ENCODE results near the gene PATJ.
"Not testable (repeated sequence)": the region's sequence is repeated elsewhere in the genome, so short reads cannot be mapped to it uniquely, and the experiment has no call there.

The PATJ gene

DNA sequence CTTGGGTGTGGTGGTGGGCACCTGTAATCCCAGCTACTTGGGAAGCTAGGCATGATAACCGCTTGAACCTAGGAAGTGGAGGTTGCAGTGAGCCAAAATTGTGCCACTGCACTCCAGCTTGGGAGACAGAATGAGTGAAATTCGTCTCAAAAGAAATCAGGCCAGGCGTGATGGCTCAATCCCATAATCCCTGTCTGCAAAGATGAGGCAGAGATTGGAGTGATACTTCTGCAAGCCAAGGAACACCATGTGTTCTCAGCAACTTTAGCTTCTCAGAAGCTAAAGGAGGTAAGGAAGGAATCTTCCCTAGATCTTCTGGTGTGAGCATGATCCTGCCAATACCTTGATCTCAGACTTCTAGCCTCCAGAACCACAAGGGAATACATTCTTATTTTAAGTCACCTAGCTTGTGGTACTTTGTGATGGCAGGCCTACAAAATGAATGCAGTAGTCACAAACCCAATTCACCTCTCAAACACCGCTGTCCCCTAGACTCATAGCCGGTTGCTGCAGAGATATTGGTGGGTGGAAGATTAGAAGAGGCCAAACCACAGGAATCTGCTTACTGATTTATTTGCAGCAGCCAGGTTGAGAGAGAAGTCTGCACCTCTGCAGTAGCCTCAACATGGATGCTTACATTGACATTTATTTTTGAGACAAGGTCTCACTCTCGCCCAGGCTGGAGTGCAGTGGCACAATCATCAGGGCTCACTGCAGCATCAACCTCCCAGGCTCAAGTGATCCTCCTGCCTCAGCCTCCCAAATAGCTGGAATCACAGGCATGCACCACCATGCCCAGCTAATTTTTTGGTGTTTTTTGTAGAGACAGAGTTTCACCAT, 471.0 kb downstream of the PATJ start:
- DNase-seq (ENCODE audit: low read depth) = no peak

GRCh38 chr1:62218604-62219003, 476.3 kb downstream of the PATJ start:
- no peak for DNase-seq (ENCODE audit: low read depth)

DNA sequence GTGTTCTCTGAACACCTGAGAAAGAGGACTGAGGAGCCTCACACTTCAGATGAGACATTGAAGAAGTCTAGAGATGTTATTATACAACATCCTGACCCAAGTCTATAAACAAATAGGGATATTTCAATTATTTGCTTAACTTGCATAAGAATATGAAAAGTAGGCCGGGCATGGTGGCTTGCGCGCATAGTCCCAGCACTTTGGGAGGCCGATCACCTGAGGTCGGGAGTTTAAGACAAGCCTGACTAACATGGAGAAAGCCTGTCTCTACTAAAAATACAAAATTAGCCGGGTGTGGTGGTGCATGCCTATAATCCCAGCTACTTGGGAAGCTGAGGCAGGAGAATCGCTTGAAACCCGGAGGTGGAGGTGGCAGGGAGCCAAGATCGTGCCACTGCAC, 478.2 kb downstream of the PATJ start:
- DNase-seq (ENCODE audit: low read depth) = not testable (repeated sequence)

GRCh38 chr1:62221171-62221570, 478.9 kb downstream of the PATJ start:
- no peak for DNase-seq (ENCODE audit: low read depth)

DNA sequence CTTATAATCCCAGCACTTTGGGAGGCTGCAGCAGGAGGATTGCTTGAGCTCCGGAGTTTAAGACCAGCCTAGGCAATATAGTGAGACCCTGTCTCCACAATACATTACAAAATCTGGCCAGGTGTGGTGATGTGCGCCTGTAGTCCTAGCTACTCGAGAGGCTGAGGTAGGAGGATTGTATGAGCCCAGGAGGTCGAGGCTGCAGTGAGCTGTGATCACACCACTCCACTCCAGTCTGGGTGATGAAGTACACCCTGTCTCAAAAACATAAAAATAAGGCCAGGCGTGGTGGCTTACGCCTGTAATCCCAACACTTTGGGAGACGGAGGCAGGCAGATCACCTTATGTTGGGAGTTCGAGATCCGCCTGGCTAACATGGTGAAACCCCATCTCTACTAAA, 480.0 kb downstream of the PATJ start:
- DNase-seq (ENCODE audit: low read depth) = no peak

GRCh38 chr1:62224182-62224581, 481.9 kb downstream of the PATJ start:
- no peak for DNase-seq (ENCODE audit: low read depth)

GRCh38 chr1:62227496-62227895, 485.2 kb downstream of the PATJ start:
- DNase-seq (ENCODE audit: low read depth) = no peak

Data from stimulated activated CD4-positive, alpha-beta T cell treated with anti-CD3 and anti-CD28 coated beads, Interleukin-2, amount 100 ng/mL, for 4 hours (primary cell).